ENCODE data around the gene PPM1H. TPM values are rescaled to one million over a fixed set of nuclear protein-coding genes. Genes with fewer than 3 reads are reported as not detected.

PPM1H gene
- total and polyA plus RNA-seq, 2 of the 8 experiments (the other 6 are each of a cell fraction or from before 2014, with no cell fraction given), result 16.4 to 36.1 TPM

GRCh38 chr12:62983594-62983993 is 48.6 kb upstream of the PPM1H start:
- Histone ChIP-seq H3K27me3 (replicated peaks in 1 of 4; ENCODE audit: control insufficient read depth in 3 of 4, extremely low read depth in 1 of 4, insufficient read depth in 3 of 4, low read length in 3 of 4) (no peaks in the 10 kb centered on the region), H3K23me2 (ENCODE audit: low read depth, low read length) (no peaks in the 10 kb centered on the region; the same call in 1 of the 2 replicates), H3K4ac (replicated peaks; ENCODE audit: insufficient read length, low read depth, low read length) (no peak overlapping the region), H3K4me1 (replicated peaks in 1 of 4; ENCODE audit: control insufficient read depth in 3 of 4, insufficient read depth in 4 of 4, low read length in 3 of 4) (no peaks in the 10 kb centered on the region), H3K36me3 (ENCODE audit: control insufficient read depth in 2 of 4, insufficient read depth in 4 of 4, low read length in 3 of 4) (no peaks in the 10 kb centered on the region), H3K79me1 (ENCODE audit: low read depth, low read length) (no peaks in the 10 kb centered on the region), H3K27ac (ENCODE audit: low read depth, low read length) (no peak overlapping the region), H3K14ac (ENCODE audit: insufficient read length) (no peak overlapping the region), H2AFZ (ENCODE audit: low read length) (no peak overlapping the region), H3K9ac (replicated peaks in 1 of 4; ENCODE audit: extremely low read depth in 1 of 4, low read depth in 3 of 4, low read length in 3 of 4) (no peak overlapping the region), H3K18ac (ENCODE audit: extremely low read depth, low read length) (no peak overlapping the region), H3K9me3 (ENCODE audit: insufficient read depth in 2 of 2, low read depth in 1 of 2, low read length in 1 of 2) (no peaks in the 10 kb centered on the region), H4K20me1 (replicated peaks in 1 of 2; ENCODE audit: control insufficient read depth in 1 of 2, insufficient read depth in 2 of 2, low read length in 2 of 2) (no peaks in the 10 kb centered on the region), H4K5ac (ENCODE audit: insufficient read length, low read depth, low read length) (no peak overlapping the region), H3K23ac (ENCODE audit: insufficient read length) (no peak overlapping the region), H4K91ac (replicated peaks; ENCODE audit: insufficient read length, low read length) (no peak overlapping the region), H3K79me2 (ENCODE audit: control insufficient read depth in 1 of 2, insufficient read depth in 2 of 2, low read length in 2 of 2) (no peaks in the 10 kb centered on the region), H3K56ac (replicated peaks; ENCODE audit: insufficient read length, low read depth, low read length) (no peak overlapping the region), H2BK20ac (ENCODE audit: low read length) (no peak overlapping the region), H3K4me2 (ENCODE audit: insufficient read depth in 1 of 2, low read depth in 2 of 2, low read length in 2 of 2) (no peak overlapping the region), H2BK15ac (ENCODE audit: low read length) (no peak overlapping the region), H3K4me3 (ENCODE audit: extremely low read depth in 1 of 4, insufficient read depth in 2 of 4, low read depth in 3 of 4, low read length in 4 of 4) (no peak overlapping the region), H4K8ac (ENCODE audit: extremely low read depth, insufficient read depth, low read length) (no peak overlapping the region), H2BK5ac (ENCODE audit: low read depth, low read length) (no peak overlapping the region), H2BK12ac (ENCODE audit: low read depth, low read length) (no peak overlapping the region), H2AK5ac (ENCODE audit: low read depth, low read length) (no peak overlapping the region), H2BK120ac (replicated peaks; ENCODE audit: low read depth, low read length) (no peak overlapping the region)
- POLR2A ChIA-PET (ENCODE audit: partially characterized antibody), result no interaction called here
- DNase-seq (ENCODE audit: low read depth in 1 of 2, low spot score in 2 of 2), result peak in 1 of 2 experiments; percentile 2
- TF ChIP-seq CTCF (IDR thresholded peaks at IDR 0.05; ENCODE audit: control extremely low read depth in 1 of 3, insufficient read depth in 1 of 3, low read depth in 1 of 3, low read length in 3 of 3), result peak; percentile 32 to 54 (median 41); a peak in 3 of 4 replicates
- TF ChIP-seq EP300 (IDR thresholded peaks at IDR 0.05; ENCODE audit: borderline replicate concordance in 1 of 2, low read depth in 2 of 2, low read length in 2 of 2), result no peak
- TF ChIP-seq RAD21 (IDR thresholded peaks at IDR 0.05 in 1 of 2, conservative IDR thresholded peaks at IDR 0.05 in 1 of 2; ENCODE audit: low read depth in 2 of 2, low read length in 2 of 2), result peak; percentile 55 to 68
- no peak for TF ChIP-seq ASH2L (IDR thresholded peaks at IDR 0.05; ENCODE audit: low read length)
- CTCF ChIA-PET (ENCODE audit: partially characterized antibody), result interaction anchor here (0.7 to 2.9 kb wide), 28 partner anchors 9 to 188 kb away, joined by 3 to 16 read pairs (median 4); no protein-coding TSS in a partner anchor
- FAIRE-seq, result no peak
- 41% methylated on average over 4 of the region's 4 CpGs; no CpG with 5 or more reads in 1 of the 2 experiments for WGBS, 2 experiments (ENCODE audit: extremely low coverage in 1 of 2, insufficient coverage in 1 of 2, insufficient read length in 1 of 2, insufficient replicate concordance in 2 of 2, low coverage in 1 of 2, low lambda C conversion rate in 2 of 2, missing lambda C conversion rate in 1 of 2)
